ENCODE data around the gene ITPR1. TPM values are rescaled to one million over a fixed set of nuclear protein-coding genes. Genes with fewer than 3 reads are reported as not detected.

The ITPR1 gene
- total RNA-seq, 3 donors from 2014 or later, result 59.0 to 92.3 (median 88.9) TPM

- Mint-ChIP-seq H3K27me3 (ENCODE audit: low read depth) (no peaks in the 10 kb centered on the region), H3K36me3 (ENCODE audit: insufficient read depth) (peaks cover 9% of the 10 kb centered on the region), H3K4me1 (ENCODE audit: low read depth) (peaks cover 67% of the 10 kb centered on the region), H3K9me3 (peaks cover 5% of the 10 kb centered on the region), H3K4me3 (no peak overlapping the region)
- DNase-seq, result no peak
- no peak for ATAC-seq
These were observed 360.6 kb downstream of the ITPR1 start for GRCh38 chr3:4853749-4854140.

- no peak overlapping the region for H3K4me3 Mint-ChIP-seq
- DNase-seq, result no peak
- no peaks in the 10 kb centered on the region for H3K27me3 Mint-ChIP-seq (ENCODE audit: low read depth)
- ATAC-seq, result no peak
- H3K9me3 Mint-ChIP-seq, result peaks cover 5% of the 10 kb centered on the region
- peaks cover 49% of the 10 kb centered on the region for H3K4me1 Mint-ChIP-seq (ENCODE audit: low read depth)
- peaks cover 12% of the 10 kb centered on the region for H3K36me3 Mint-ChIP-seq (ENCODE audit: insufficient read depth)
These were observed 362.5 kb downstream of the ITPR1 start for GRCh38 chr3:4855676-4856075.

GRCh38 chr3:4856136-4856535 is 363.0 kb downstream of the ITPR1 start:
- H3K27me3 Mint-ChIP-seq (ENCODE audit: low read depth), result no peaks in the 10 kb centered on the region
- H3K9me3 Mint-ChIP-seq, result peaks cover 7% of the 10 kb centered on the region
- H3K36me3 Mint-ChIP-seq (ENCODE audit: insufficient read depth), result peaks cover 13% of the 10 kb centered on the region
- no peak for ATAC-seq
- no peak for DNase-seq
- H3K4me1 Mint-ChIP-seq (ENCODE audit: low read depth), result peaks cover 44% of the 10 kb centered on the region
- H3K4me3 Mint-ChIP-seq, result no peak overlapping the region

- H3K4me3 Mint-ChIP-seq, result no peak overlapping the region
- peaks cover 9% of the 10 kb centered on the region for H3K9me3 Mint-ChIP-seq
- H3K27me3 Mint-ChIP-seq (ENCODE audit: low read depth), result no peaks in the 10 kb centered on the region
- DNase-seq, result no peak
- peaks cover 40% of the 10 kb centered on the region for H3K4me1 Mint-ChIP-seq (ENCODE audit: low read depth)
- H3K36me3 Mint-ChIP-seq (ENCODE audit: insufficient read depth), result peaks cover 16% of the 10 kb centered on the region
- ATAC-seq, result no peak
These were observed 363.4 kb downstream of the ITPR1 start for GRCh38 chr3:4856564-4856963.

- H3K4me3 Mint-ChIP-seq, result no peak overlapping the region
- no peaks in the 10 kb centered on the region for H3K27me3 Mint-ChIP-seq (ENCODE audit: low read depth)
- H3K4me1 Mint-ChIP-seq (ENCODE audit: low read depth), result peaks cover 37% of the 10 kb centered on the region
- no peak for ATAC-seq
- no peak for DNase-seq
- peaks cover 9% of the 10 kb centered on the region for H3K9me3 Mint-ChIP-seq
- H3K36me3 Mint-ChIP-seq (ENCODE audit: insufficient read depth), result peaks cover 19% of the 10 kb centered on the region
These were observed 363.8 kb downstream of the ITPR1 start for GRCh38 chr3:4856986-4857385.

- no peak for ATAC-seq
- no peaks in the 10 kb centered on the region for H3K27me3 Mint-ChIP-seq (ENCODE audit: low read depth)
- H3K4me1 Mint-ChIP-seq (ENCODE audit: low read depth), result peaks cover 23% of the 10 kb centered on the region
- peaks cover 18% of the 10 kb centered on the region for H3K9me3 Mint-ChIP-seq
- H3K36me3 Mint-ChIP-seq (ENCODE audit: insufficient read depth), result peaks cover 34% of the 10 kb centered on the region
- no peak for DNase-seq
- H3K4me3 Mint-ChIP-seq, result no peak overlapping the region
These were observed 366.6 kb downstream of the ITPR1 start for GRCh38 chr3:4859788-4860187.

GRCh38 chr3:4862973-4863372 is 369.8 kb downstream of the ITPR1 start:
- ATAC-seq, result no peak
- Mint-ChIP-seq H3K4me1 (ENCODE audit: low read depth) (peaks cover 24% of the 10 kb centered on the region), H3K27me3 (ENCODE audit: low read depth) (no peaks in the 10 kb centered on the region), H3K9me3 (peaks cover 13% of the 10 kb centered on the region), H3K4me3 (no peak overlapping the region), H3K36me3 (ENCODE audit: insufficient read depth) (peaks cover 28% of the 10 kb centered on the region)
- DNase-seq, result no peak

- no peak overlapping the region for H3K4me3 Mint-ChIP-seq
- no peaks in the 10 kb centered on the region for H3K27me3 Mint-ChIP-seq (ENCODE audit: low read depth)
- peaks cover 13% of the 10 kb centered on the region for H3K9me3 Mint-ChIP-seq
- peaks cover 27% of the 10 kb centered on the region for H3K36me3 Mint-ChIP-seq (ENCODE audit: insufficient read depth)
- ATAC-seq, result no peak
- H3K4me1 Mint-ChIP-seq (ENCODE audit: low read depth), result peaks cover 33% of the 10 kb centered on the region
- no peak for DNase-seq
These were observed 371.4 kb downstream of the ITPR1 start for GRCh38 chr3:4864503-4864902.

GRCh38 chr3:4865714-4866113 is 372.6 kb downstream of the ITPR1 start:
- DNase-seq (no peak), ATAC-seq (no peak)
- Mint-ChIP-seq H3K4me1 (ENCODE audit: low read depth) (peaks cover 37% of the 10 kb centered on the region), H3K27me3 (ENCODE audit: low read depth) (no peaks in the 10 kb centered on the region), H3K9me3 (peaks cover 13% of the 10 kb centered on the region), H3K36me3 (ENCODE audit: insufficient read depth) (peaks cover 25% of the 10 kb centered on the region), H3K4me3 (no peak overlapping the region)

GRCh38 chr3:4866866-4867265 is 373.7 kb downstream of the ITPR1 start:
- Mint-ChIP-seq H3K36me3 (ENCODE audit: insufficient read depth) (peaks cover 19% of the 10 kb centered on the region), H3K27me3 (ENCODE audit: low read depth) (no peaks in the 10 kb centered on the region), H3K9me3 (peaks cover 9% of the 10 kb centered on the region), H3K4me3 (peak overlapping the region; percentile 78), H3K4me1 (ENCODE audit: low read depth) (peaks cover 37% of the 10 kb centered on the region)
- ATAC-seq (no peak), DNase-seq (no peak)

- Mint-ChIP-seq H3K36me3 (ENCODE audit: insufficient read depth) (no peaks in the 10 kb centered on the region), H3K4me3 (no peak overlapping the region), H3K9me3 (no peaks in the 10 kb centered on the region), H3K4me1 (ENCODE audit: low read depth) (peaks cover 4% of the 10 kb centered on the region), H3K27me3 (ENCODE audit: low read depth) (no peaks in the 10 kb centered on the region)
- ATAC-seq (no peak), DNase-seq (no peak)
These were observed 384.1 kb downstream of the ITPR1 start for GRCh38 chr3:4877173-4877787.

- Mint-ChIP-seq H3K36me3 (ENCODE audit: insufficient read depth) (no peaks in the 10 kb centered on the region), H3K27me3 (ENCODE audit: low read depth) (no peaks in the 10 kb centered on the region), H3K9me3 (no peaks in the 10 kb centered on the region), H3K4me3 (no peak overlapping the region), H3K4me1 (ENCODE audit: low read depth) (no peaks in the 10 kb centered on the region)
- ATAC-seq, result no peak
- no peak for DNase-seq
These were observed 387.7 kb downstream of the ITPR1 start for GRCh38 chr3:4880850-4881249.

GRCh38 chr3:4882548-4882947 is 389.4 kb downstream of the ITPR1 start:
- H3K9me3 Mint-ChIP-seq, result no peaks in the 10 kb centered on the region
- no peak overlapping the region for H3K4me3 Mint-ChIP-seq
- ATAC-seq, result no peak
- no peaks in the 10 kb centered on the region for H3K36me3 Mint-ChIP-seq (ENCODE audit: insufficient read depth)
- no peaks in the 10 kb centered on the region for H3K4me1 Mint-ChIP-seq (ENCODE audit: low read depth)
- H3K27me3 Mint-ChIP-seq (ENCODE audit: low read depth), result no peaks in the 10 kb centered on the region
- DNase-seq, result no peak

GRCh38 chr3:4883011-4883410 is 389.9 kb downstream of the ITPR1 start:
- H3K9me3 Mint-ChIP-seq, result no peaks in the 10 kb centered on the region
- H3K27me3 Mint-ChIP-seq (ENCODE audit: low read depth), result no peaks in the 10 kb centered on the region
- H3K4me1 Mint-ChIP-seq (ENCODE audit: low read depth), result peaks cover 3% of the 10 kb centered on the region
- no peaks in the 10 kb centered on the region for H3K36me3 Mint-ChIP-seq (ENCODE audit: insufficient read depth)
- no peak for ATAC-seq
- no peak overlapping the region for H3K4me3 Mint-ChIP-seq
- DNase-seq, result no peak

GRCh38 chr3:4884888-4885287 is 391.7 kb downstream of the ITPR1 start:
- H3K4me1 Mint-ChIP-seq (ENCODE audit: low read depth), result peaks cover 20% of the 10 kb centered on the region
- DNase-seq (no peak), ATAC-seq (no peak)

GRCh38 chr3:4885316-4885715 is 392.2 kb downstream of the ITPR1 start:
- Mint-ChIP-seq H3K4me3 (no peak overlapping the region), H3K36me3 (ENCODE audit: insufficient read depth) (no peaks in the 10 kb centered on the region), H3K9me3 (no peaks in the 10 kb centered on the region), H3K27me3 (ENCODE audit: low read depth) (no peaks in the 10 kb centered on the region), H3K4me1 (ENCODE audit: low read depth) (peaks cover 22% of the 10 kb centered on the region)
- DNase-seq, result no peak
- ATAC-seq, result no peak

More at GRCh38 chr3:4884888-4885287, 391.7 kb downstream of the ITPR1 start:
- H3K9me3 Mint-ChIP-seq, result no peaks in the 10 kb centered on the region
- H3K36me3 Mint-ChIP-seq (ENCODE audit: insufficient read depth), result no peaks in the 10 kb centered on the region
- no peak overlapping the region for H3K4me3 Mint-ChIP-seq
- H3K27me3 Mint-ChIP-seq (ENCODE audit: low read depth), result no peaks in the 10 kb centered on the region

All from activated T-cell treated with anti-CD3 and anti-CD28 coated beads, Interleukin-2, amount 50 U/mL, for 4 hours (primary cell).